ENCODE data around the gene RPRD1A.
"Not testable (repeated sequence)": the region's sequence is repeated elsewhere in the genome, so short reads cannot be mapped to it uniquely, and the experiment has no call there.

RPRD1A gene

DNA sequence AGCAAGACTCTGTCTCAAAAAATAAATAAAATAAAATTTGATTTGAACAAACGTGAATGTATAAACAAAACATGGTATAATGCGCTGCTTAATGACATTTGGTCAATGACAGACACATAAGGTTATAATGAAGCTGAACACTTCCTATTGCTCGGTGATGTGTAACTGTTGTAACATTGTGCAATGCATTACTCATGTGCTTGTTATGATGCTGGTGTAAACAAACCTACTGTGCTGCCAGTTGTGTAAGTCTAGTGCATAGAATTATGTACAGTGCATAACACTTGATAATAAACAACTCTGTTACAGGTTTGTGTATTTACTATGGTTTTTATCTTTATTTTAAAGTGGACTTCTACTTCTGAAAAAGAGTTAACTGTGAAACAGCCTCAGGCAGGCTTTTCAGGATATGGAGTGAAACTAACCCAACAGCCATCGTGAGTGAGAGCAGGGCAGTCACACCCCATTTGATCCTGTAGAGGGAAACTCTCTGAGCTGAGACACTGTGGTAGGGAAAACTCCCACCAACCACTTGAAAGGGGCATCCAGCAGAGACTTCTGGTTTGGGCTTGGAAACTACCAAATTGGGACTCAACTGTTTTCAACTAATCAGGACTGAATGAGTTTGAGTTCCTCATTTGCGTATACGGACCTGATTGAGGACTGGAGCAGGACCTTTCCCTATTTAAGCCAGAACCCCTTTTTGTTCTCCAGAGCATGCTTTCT is 8.7 kb upstream of the RPRD1A start:
- DNase-seq = no peak

DNA sequence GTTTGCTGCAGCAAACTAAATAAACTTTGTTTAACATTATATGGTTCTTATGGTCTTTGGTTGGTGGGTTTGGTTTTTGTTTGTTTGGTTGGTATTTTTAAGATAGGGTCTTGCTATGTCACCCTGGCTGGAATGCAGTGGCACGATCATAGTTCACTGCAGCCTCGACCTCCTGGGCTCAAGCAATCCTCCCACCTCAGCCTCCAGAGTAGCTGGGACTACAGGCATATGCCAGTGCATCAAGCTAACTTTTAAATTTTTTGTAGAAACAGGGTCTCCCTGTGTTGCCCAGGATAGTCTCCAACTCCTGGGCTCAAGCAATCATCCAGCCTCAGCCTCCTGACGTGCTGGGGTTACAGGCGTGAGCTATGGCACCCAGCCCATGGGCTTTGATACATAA is 7.1 kb upstream of the RPRD1A start:
- no peak for DNase-seq

DNA sequence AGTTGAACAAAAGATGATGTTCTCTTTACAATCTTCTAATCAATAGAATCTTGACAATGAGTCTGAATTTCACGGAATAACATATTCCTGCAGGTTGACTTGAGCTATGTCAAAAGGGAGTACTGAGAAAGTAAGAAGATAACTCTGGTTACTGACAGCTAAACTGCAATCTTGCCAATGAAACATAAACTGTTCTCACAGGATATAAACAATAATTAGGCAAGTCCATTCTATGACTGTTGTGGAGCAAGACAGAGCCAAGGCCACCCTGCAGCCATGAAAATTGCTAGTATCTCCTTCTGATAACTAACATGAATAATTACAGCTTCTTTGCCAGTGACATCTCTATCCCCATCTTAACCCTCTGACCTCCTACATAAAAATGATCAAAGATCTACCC is 6.3 kb upstream of the RPRD1A start:
- DNase-seq = no peak

DNA sequence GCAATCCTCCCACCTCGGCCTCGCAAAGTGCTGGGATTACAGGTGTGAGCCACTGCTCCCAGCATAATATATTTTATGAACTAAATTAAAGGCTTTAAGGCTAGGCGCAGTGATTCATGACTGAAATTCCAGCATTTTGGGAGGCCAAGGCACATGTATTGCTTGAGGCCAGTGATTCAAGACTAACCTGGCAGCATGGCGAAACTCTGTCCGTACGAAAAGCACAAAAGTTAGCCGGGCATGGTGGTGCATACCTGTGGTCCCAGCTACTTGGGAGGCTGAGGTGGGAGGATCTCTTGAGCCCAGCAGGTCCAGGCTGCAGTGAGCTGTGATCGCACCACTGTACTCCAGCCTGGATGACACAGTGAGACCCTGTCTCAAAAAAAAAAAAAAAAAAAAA is 5.0 kb upstream of the RPRD1A start:
- DNase-seq = not testable (repeated sequence)

DNA sequence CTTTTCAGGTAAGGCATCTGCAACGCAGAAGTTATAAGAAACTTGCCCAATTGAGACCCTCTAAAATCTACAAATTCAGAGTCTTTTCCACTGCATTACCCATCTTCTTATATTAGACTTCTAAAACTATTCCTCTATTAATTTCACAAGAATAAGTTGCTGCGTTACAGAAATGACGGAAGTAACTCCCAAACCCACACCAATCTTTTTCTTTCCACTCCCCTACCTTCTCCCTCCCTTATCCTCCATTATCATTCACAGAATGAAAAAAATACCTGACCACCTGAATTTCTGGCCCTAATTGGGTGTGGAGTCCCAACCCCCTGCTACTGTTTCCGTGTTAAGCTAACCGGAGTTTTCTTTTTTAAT is 689 bp downstream of the RPRD1A start:
- no peak for DNase-seq

DNA sequence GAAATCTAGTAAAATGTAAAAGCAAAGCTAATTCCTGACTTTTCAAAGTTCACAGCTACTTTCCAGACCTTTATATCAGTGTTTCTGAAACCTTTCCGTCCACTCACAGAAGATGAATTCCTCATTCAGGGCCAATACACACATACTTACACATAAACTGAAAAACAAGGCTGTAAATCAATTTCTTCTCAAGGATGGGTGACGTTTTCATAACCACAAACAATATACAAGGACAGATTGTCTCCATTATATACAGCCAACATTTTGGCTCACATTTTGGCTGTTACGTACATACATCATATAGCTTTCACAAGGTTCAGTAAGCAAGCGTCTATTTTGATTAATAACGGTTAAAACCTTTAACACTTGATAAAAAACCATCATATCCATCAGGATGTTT is 1.4 kb downstream of the RPRD1A start:
- DNase-seq = no peak

DNA sequence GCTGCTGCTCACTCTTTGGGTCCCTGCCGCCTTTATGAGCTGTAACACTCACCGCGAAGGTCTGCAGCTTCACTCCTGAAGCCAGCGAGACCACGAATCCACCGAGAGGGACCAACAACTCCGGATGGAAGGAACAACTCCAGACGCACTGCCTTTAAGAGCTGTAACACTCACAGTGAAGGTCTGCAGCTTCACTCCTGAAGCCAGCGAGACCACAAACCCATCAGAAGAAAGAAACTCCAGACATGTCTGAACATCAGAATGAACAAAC is 2.6 kb downstream of the RPRD1A start:
- not testable (repeated sequence) for DNase-seq

DNA sequence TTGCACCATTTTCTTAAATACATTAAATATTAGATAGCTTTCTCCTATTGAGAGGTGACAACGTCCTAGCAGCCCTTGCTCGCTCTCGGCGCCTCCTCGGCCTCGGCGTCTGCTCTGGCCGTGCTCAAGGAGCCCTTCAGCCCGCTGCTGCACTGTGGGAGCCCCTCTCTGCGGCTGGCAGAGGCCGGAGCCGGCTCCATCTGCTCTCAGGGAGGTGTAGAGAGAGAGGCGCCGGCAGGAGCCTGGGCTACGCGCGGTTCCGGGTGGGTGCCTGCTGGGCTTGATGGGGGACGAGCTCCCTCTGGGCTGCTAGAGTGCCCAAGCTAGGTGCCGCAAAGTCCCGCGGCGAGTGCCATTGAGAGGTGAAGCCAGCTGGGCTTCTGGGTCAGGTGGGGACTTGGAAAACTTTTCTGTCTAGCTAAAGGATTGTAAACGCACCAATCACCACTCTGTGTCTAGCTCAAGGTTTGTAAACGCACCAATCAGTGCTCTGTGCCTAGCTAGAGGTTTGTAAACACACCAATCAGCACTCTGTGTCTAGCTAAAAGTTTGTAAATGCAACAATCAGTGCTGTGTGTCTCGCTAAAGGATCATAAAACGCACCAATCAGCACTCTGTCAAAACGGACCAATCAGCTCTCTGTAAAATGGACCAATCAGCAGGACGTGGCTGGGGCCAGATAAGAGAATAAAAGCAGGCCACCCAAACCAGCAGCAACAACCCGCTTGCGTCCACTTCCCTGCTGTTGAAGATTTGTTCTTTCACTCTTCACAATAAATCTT is 3.1 kb downstream of the RPRD1A start:
- DNase-seq = no peak

DNA sequence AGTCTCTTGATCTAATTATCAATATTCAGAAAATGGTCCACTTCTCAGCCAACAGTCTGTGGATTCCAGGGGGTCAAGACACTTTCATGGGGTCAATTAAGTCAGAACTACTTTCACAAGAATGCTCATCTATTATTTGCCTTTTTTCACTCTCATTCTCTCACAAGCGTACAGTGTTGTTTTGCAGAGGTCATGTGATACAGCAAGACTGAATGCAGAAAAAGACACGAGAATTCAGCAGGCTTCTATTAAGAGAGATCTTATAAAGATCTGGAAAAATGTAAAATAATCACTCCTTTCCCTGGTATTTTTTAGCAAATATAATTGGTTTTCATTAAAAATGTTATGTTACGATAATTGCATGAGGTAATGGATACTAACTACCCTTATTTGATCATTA is 8.7 kb downstream of the RPRD1A start:
- DNase-seq = no peak

DNA sequence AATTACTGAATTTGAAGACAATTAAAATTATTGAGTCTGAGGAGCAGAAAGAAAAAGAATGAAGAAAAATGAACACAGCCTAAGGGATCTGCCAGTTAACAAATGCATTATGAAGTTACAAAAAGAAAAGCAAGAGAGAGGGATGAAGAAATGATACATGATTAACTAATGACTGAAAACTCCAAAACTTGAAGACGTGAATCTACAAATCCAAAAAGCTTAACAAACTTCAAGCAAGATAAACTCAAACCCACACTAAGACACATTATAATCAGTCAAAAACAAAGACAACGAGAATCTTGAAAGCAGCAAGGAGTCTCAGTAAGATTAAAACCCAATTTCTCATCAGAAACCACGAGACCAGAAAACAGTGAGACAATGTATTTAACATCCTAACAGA is 15.6 kb downstream of the RPRD1A start:
- no peak for DNase-seq

DNA sequence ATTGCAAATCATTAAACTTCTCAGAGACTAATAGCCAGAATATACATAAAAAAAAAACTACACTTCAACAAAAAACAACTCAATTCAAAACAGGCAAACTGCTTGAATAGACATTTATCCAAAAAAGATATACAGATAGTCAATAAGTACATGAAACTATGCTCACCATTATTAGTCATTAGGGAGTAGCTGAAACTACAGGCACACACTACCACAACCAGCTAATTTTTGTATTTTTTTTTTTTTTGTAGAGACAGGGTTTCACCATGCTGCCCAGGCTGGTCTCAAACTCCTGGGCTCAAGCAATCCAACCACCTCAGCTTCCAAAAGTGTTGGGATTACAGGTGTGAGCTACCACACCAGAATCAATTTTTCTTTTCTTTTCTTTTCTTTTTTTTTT is 16.9 kb downstream of the RPRD1A start:
- no peak for DNase-seq

DNA sequence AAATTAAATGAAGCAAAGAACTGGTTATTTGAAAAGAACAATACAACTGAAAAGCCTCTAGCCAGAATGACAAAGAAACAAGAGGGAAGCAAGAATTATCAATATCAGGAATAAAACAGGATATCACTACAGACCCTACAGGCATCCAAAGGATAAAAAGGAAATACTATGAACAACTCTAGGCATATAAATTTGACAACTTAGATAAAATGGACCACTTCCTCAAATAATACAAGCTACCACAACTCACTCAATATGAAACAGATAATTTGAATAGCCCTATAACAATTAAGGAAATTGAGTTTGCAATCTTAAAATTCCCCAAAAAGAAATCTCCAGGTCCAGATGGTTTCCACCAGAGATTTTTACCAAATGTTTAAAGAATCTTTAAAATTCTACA is 19.8 kb downstream of the RPRD1A start:
- DNase-seq = no peak

DNA sequence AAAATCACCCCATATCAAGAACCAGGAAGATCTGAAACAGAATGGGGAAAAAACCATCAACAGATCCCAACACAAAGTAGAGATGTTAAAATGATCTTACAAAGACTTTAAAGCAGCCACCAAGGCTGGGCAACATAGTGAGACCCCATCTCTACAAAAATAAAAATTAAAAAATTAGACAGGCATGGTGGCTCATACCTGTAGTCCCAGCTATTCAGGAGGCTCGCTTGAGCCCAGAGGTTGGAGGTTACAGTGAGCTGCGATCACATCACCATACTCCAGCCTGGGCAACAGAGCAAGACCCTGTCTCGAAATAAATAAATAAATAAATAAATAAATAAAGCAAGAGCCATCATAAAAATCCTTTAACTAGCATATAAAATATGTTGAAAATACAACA is 20.5 kb downstream of the RPRD1A start:
- DNase-seq = no peak

DNA sequence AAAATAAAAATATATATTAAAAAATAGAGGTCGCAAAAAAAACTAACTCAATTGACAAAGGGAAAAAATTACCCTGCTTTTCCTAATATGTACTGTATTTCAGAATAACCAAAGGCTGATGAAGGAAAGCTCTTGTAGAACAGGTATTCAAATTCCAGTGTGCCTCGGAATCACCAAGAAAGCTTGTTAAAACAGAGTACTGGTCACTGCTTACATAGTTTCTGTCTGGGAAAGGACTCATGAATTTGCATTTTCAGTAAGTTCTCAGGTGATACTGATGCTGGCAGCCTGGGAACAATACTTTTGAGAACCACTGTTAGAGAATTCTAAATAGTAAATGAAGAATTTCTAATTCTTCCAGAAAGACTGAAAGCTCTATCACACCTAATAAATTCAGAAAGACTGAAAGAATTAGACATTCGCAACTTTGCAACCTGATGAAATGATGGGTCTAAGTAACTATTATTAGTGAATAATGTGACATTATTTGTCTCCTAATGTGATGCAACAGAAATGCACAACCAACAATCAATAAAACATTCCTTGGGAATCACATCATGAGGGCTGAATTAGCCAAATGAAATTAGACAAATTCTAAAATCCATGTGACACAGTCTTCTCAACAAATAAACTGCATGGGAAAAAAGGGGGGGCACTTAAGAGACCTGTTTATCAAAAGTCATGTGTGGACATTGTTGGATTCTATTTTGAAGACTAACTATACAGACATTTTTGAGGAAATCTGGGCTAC is 21.9 kb downstream of the RPRD1A start:
- DNase-seq = no peak

DNA sequence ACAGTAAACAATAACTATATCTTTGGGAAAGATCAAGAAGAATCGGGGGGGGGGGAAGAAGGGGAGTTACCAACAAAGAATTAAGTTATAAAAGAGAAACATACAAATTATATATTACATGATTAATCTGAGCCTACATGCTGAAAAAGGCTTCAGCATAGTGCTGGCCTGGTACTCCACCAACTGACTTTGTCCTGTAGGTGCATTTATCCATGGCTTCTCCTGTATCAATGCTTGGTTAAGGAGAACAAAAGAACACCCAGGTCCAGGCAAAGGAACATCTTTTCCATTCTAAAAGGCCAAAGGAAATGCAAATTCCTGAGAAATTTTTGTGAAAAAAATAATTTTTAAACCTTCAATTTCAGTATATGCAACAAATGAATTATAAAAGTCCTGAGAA is 24.2 kb downstream of the RPRD1A start:
- DNase-seq = no peak

DNA sequence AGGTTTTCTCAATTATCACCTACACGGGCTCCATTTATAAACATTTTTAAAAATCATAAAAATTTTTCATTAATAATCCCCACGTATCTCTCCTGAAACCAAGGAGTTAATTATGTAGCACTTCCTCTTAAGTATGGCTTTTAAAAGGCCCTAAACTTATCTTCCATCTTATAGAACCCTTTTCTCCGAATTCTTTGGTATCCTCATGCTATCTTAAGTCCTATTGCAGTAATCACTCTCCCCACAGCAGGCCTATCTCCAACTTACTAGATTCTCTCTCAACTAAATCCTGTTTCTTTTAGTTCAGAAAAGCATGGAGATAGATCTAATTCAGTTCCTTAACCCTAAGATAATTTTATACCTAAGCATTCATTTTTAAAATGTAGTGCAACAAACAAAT is 26.2 kb downstream of the RPRD1A start:
- DNase-seq = no peak

DNA sequence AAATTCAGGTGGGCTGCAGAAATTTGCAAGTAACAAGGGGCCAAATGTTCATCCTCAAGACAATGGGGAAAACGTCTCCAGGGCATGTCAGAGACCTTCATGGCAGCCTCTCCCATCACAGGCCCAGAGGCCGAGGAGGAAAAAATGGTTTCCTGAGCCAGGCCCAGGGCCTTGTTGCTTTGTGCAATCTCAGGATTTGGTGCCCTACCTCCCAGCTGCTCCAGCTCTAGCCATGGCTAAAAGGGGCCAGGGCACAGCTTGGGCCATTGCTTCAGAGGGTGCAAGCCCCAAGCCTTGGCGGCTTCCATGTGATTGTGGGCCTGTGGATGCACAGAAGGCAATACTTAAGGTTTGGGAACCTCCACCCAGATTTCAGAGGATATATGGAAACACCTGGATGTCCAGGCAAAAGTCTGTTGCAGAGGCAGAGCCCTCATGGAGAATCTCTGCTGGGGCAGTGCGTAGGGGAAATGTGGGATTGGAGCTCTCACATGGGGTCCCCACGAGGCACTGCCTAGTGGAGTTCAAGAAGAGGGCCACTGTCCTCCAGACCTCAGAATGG is 29.2 kb downstream of the RPRD1A start:
- DNase-seq = no peak

DNA sequence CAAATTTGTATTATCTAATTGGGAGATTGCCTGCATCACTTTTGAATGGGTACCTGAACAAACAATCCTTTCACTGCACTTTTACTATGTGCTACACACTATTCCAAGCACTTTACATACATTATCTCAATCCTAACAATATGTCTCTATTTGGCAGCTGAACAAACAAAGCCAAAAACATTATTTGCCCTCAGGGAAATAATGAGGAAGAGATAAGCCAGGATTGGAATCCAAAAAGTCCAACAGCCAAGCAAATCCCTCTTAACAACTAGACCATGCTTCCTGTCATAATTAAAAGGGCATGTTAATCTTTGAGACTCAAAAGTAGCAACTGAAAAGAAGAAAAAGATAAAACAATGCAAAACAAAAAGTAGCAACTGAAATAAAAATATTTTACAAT is 32.1 kb downstream of the RPRD1A start:
- DNase-seq = peak; percentile 43

DNA sequence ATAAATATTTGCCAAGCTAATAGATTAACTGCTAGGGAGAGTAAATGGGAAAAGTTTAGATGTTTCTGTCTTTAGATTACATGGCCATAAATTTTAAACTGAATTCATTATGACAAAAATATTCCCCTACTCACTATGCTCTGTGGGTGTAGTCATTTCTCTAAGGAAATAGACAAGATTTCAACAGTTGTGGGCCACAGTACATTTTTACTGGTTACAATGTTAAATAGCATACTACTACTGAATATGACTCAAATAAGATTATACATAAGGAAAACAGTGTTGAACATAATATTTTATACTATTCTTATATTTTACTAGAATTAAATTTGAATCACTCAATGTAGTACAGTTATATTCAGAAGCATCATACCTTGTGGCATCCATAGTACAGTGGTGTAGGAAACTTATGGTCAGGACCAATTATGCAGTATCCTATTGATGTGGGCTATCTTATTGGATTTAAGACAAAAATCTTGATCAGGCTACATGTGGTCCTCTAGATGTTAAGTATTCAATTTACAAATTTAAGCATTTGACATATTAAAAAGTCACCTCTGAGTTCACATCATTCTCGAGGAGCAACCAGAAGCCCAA is 33.0 kb downstream of the RPRD1A start:
- no peak for DNase-seq

DNA sequence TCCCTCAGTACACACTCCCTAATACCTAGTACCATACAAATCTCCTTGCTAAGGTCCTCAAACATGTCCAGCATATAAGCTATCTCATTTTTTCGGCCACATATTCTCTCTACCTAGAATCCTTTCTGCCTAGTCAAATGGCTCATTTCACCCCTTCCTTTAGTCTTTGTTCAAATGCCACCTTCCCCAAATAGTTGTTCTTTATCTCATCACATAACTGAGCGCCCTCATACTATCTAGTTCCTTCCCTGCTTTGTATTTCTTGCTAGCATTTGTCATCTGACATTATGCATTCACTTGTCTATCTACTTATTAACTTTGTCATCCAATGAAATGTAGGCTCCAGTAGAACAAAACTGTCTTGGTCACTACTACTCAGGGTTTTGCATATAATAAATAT is 35.5 kb downstream of the RPRD1A start:
- no peak for DNase-seq

DNA sequence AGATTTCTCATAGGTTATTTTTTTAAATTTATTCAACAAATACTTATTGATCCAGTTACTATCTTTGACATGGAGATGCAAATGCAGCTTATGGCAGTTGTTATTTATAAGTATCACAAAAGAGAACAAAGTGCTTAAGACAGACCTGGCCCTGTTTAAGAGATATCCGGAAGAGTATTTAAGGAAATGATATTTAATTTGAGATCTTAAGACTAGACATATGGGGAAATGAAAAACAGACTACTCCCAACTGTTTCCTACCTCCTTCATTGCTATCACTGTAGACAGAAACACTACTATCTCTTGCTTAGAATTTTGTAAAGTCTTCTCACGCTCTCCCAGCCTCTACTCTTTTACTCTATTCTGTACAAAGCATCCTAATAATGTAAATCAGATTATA is 36.0 kb downstream of the RPRD1A start:
- no peak for DNase-seq

DNA sequence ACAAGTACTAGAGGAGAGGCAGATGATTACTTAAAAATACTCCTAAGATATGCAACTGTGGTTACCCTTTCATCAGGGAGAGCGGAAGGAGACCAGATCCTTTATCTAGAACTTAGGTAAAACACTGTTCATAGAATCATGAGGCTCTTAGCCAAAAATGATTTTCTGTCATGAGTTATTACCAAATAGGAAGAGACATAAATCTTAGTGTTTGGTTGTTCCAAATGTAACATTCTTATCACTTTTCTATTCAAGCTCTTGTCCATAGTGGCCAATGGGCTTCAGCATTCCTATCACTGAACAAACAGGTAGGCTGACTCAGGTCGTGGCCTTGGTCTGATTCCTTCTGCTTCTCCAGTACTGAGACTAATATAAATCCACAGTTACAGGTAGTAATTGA is 38.5 kb downstream of the RPRD1A start:
- no peak for DNase-seq

DNA sequence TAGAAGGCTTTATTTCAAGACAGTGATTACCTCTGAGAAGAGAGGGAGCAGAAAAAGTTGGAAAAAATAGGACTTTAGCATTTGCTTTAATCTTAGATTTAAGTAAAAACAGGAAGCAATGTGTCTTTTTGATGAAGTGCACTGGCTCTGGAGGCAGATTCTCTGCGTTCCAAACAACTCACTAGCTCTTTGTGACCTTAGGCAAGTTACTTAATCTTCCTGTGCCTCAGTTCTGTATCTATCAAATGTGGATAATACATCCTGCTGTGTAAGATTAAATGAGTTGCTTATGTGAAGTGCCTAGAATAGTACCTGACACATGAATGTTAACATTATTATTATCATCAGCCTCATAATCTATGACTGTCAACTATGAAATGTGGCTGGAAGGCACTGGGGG is 42.3 kb downstream of the RPRD1A start:
- DNase-seq = no peak

DNA sequence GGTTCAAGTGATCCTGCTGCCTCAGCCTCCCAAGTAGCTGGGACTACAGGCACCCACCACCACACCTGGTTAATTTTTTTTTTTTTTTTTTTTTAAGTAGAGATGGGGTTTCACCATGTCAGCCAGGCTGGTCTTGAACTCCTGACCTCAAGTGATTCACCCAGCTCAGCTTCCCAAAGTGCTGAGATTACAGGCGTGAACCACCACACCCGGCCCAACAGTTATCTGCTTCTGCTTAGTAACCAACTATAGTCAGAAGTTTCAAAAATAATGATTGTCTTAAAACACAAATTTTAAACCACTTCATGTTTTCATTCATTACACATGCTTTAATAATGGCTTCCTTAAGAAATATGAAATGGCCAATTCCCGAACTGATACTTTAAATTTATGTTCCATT is 43.1 kb downstream of the RPRD1A start:
- not testable (repeated sequence) for DNase-seq

Measured in NCI-H1048 (cell line).